CD4-positive, alpha-beta T cell treated with Interferon gamma for 1 hour (primary cell): ENCODE results near the gene DET1.
"Not testable (repeated sequence)": the region's sequence is repeated elsewhere in the genome, so short reads cannot be mapped to it uniquely, and the experiment has no call there.

Source experiments
- DNase-seq: peaks from one replicate; pipeline ENCODE4 v3.0.0-alpha.2; 2020

Gene DET1

DNA sequence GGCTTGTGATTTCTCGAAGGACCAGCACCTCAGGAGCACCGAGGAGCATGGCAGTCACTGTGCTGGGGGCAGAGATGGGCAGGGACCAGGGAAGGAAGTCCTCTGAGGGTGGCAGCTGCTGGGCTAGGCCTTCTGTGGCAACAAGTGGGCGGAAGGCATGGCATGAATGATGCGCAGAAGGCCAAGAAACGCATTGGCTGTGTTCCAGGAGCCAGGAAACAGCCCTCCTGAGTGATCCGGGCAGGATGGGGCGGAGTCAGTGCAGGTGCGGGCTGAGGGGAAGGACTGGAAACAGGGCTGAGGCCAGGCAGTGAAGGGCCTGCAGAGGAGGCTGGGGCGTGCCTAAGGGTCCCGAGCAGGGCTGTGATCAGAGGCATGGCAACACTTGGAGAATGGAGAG is 55.3 kb downstream of the DET1 start:
- no peak for DNase-seq

DNA sequence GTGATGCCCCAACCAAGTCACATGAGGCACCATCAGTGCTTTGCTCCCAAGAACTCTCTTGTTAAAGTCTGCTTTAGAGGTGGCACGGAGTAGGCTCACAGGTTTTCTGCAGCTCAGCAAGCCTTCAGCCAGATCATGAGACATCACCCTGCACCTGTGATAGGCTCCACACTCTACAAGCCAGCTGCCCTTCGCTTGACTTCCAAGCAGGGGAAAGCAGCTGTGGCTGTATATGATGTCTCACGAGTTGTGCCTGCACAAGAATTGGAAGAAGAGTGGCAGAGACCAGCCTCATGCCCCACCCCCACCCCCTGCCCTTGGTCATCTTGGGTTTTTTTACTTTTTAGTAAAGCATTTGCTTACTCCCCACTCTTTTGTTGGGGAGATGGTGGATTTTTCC is 56.4 kb downstream of the DET1 start:
- no peak for DNase-seq

- no peak for DNase-seq
Observed at GRCh38 chr15:88489321-88489720, 57.2 kb downstream of the DET1 start.

DNA sequence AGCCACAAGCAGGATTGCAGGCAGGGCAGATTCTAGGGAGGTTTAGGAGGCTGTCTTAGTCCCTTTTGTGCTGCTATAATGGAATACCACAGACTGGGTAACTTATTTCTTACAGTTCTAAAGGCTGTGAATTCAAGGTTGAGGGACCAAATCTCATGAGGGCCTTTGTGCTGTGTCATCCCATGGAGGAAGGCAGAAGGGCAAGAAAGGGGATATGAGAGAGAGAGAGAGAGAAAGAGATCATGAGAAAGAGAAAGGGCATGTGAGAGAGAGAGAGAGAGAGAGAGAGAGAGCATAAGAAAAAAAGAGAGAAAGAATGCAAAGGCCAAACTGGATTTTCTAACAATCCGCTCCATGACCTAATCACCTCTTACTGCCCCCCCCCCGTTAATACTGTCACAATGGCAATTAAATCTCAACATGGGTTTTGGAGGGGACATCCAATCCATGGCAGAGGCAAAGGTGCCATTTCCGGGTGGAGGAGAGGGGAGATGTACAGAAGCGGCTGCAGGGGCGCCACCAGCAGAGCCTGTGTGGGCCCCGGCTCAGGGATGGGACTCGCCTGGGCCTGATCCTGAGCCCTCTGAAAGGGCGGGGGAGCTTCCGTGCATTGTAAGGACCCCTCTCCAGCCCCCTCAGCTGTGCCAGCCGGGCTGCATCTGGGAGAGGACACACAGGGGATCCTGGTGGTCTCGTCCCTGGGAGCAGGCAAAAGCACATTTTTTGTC is 58.5 kb downstream of the DET1 start:
- DNase-seq = no peak

DNA sequence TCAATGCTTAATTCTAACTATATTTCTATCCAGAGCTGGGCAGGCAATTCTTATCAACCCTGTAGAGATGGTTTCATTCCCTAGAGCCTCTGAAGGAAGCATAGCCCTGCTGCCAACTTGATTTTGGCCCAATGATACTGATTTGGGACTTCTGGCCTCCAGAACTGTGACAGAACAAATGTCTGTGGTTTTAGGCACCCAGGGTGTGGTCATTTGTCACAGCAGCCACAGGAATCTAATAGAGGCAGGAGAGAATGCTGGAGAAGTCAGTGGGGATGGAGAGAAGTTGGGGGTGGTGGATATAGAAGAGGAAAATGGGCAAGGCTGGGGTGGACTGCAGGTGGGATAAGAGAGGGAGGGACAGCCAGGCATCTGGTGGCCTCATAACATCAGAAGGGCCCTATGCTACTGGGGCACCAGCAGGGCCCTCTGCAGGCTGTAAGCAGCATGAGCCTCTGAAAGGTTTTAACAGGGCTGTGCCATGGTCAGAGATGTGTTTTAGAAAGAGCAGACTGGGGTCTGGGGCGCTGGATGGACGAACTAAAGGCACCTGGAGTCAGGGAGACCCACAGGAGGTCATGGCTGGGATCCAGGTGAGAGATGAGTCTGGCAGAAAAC is 59.2 kb downstream of the DET1 start:
- no peak for DNase-seq

- no peak for DNase-seq
Observed at GRCh38 chr15:88484682-88485331, 61.7 kb downstream of the DET1 start.

GRCh38 chr15:88482263-88482662 is 64.2 kb downstream of the DET1 start:
- no peak for DNase-seq

DNA sequence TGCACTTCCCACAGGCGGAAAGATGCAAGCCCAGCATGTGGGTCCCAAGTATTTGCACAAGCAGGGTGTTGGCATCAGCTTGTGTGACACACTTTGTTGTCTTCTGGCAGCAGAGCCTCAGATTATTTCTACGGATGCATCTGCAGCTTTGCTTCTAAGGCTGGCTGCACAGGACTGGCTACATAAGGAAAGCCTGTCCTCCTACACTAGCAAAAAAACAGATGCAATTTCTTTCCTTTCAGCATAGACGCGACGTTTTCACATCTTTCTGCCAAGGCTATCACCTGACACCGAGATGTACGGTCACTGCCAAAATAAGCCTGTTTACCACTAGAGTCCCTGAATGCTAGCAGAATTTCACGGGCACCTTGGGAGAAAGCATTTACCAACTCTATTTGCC is 65.5 kb downstream of the DET1 start:
- DNase-seq = no peak

- DNase-seq = no peak
Observed at GRCh38 chr15:88479169-88479568, 67.3 kb downstream of the DET1 start.

GRCh38 chr15:88477904-88478303 is 68.6 kb downstream of the DET1 start:
- no peak for DNase-seq

GRCh38 chr15:88477126-88477525 is 69.4 kb downstream of the DET1 start:
- no peak for DNase-seq

DNA sequence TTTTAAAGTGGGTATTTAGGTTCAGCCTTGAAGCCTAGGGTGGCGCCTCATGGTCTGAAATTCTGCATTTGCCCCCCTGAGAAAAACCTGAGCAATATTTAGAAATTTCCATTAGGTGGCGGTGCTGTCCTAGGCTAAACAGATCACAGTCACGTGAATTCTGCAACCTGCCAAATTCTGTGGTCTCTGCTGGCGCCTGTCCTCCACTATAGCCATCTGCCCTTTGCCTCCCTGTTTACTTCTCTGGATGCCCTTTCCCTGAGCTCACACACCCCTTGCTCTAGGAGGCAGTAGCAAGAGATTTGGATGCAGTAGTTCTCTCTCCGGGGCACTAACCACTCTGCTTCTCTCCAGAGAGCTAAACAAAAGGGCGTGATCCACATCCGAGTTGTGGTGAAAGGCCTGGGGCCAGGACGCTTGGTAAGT is 69.8 kb downstream of the DET1 start:
- no peak for DNase-seq

DNA sequence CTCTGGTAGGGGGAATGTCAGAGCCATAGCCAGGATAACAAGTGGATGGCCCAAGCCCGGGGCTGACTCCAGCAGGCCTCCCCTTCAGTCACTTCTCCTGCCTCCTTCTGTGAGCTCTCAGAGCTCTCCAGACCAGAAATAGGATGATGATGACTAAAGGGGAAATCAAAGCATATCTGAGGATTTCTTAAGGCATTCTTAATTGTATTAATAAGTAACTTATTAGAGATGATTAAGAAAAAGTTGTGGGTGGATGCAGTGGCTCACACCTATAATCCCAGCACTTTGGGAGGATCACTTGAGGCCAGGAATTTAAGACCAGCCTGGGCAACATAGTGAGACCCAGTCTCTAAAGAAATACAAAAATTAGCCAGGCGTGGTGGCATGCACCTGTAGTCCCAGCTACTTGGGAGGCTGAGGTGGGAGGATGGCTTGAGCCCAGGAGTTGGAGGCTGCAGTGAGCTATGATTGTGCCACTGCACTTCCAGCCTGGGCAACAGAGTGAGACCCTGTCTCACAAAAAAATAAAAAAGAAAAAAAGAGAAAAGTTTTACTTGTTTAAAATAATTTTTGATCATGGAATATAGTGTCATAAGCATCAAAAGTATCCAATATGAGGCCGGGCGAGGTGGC is 72.7 kb downstream of the DET1 start:
- not testable (repeated sequence) for DNase-seq

GRCh38 chr15:88472225-88472624 is 74.3 kb downstream of the DET1 start:
- DNase-seq = no peak

- no peak for DNase-seq
Observed at GRCh38 chr15:88470625-88471372, 75.7 kb downstream of the DET1 start.

GRCh38 chr15:88469321-88469720 is 77.2 kb downstream of the DET1 start:
- no peak for DNase-seq

GRCh38 chr15:88468721-88469120 is 77.8 kb downstream of the DET1 start:
- DNase-seq = not testable (repeated sequence)

GRCh38 chr15:88467935-88468528 is 78.4 kb downstream of the DET1 start:
- DNase-seq = no peak

DNA sequence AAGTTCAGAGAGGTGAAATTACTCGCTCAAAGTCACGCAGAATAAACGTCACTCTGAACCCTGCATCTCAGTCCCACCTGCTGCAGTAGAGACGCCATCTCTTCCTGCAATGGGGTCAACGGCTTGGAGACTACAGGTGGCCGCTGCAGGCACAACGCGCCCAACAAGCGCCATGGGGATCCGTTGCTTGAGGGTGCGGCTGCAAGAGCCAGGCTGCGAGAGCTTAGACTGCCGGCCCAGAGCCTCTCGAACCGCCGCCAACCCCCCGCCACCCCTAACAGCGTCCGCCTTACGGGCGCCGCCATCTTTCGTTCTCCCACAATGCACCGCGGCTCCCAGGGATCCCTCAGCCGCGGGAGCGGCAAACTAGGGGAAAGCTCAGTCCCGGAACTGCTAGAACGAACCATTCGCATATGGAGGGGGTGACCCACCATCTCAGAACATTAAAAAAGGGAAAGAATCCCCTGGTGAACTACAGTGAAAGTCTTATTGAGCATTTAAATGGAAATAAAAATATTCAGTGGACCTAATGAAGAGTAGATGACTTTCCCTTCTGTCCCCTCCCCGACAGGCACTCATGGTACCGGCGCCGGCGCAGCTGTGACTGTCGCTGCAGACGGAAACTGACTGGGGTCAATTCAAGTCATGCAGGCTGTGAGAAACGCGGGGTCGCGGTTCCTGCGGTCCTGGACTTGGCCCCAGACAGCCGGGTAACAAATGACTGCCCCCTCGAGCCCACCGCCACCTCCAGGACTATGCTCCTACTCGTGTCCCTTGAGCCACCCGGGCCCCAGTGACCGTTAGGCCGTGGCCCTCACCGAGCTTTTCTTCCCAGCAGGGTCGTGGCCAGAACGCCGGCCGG is 79.2 kb downstream of the DET1 start, which contains the start of the genes MRPL46 and MRPS11:
TSS of gene MRPL46 (minus strand) at position 316 of the 862 bp plus-strand sequence. CDS start at position 305, 11 bp downstream.
TSS of gene MRPS11 (plus strand) at position 636 of the 862 bp plus-strand sequence. CDS start at position 646, 10 bp downstream.
- peak; percentile 83 for DNase-seq

GRCh38 chr15:88465633-88466224 is 80.8 kb downstream of the DET1 start:
- DNase-seq = no peak
